ENCODE data around the gene MYO10. TPM values are rescaled to one million over a fixed set of nuclear protein-coding genes. Genes with fewer than 3 reads are reported as not detected.
A peak's percentile ranks its signal among the peaks of the same experiment; 100 is the strongest.

The MYO10 gene
- total RNA-seq, 1 experiment from 2014 or later, result 71.9 TPM

GRCh38 chr5:16902846-16903245 is 33.2 kb downstream of the MYO10 start:
- H3K27ac ChIP-seq (ENCODE audit: low read length), result peak overlapping the region; percentile 1; the same call in 1 of the 2 replicates
- no peak overlapping the region for H3K4me3 ChIP-seq (ENCODE audit: low read depth in 2 of 2, low read length in 2 of 2)
- ATAC-seq (no peak), DNase-seq (ENCODE audit: low read depth, low spot score) (no peak)
- ChIA-PET POLR2A (no interaction called here), CTCF (no interaction called here)
- intact Hi-C loops (cut with micrococcal nuclease; ENCODE audit: unreplicated experiment), result no loop called here
- no TSS peak for BruUV-seq (replicated peaks)
- H3K9me3 ChIP-seq (ENCODE audit: control insufficient read depth, insufficient read depth, low read depth, low read length), result no peaks in the 10 kb centered on the region
- no peaks in the 10 kb centered on the region; the same call in 1 of the 2 replicates for H3K36me3 ChIP-seq (ENCODE audit: control insufficient read depth, insufficient read depth, low read length)
- peaks cover 75% of the 10 kb centered on the region for H3K4me1 ChIP-seq (ENCODE audit: control insufficient read depth, insufficient read depth, low read length)
- in situ Hi-C loops (cut with HindIII; ENCODE audit: low pct_unique_long_range_greater_than_20kb, low sequenced_read_pairs), result no loop called here
- no peaks in the 10 kb centered on the region for H3K27me3 ChIP-seq (ENCODE audit: control insufficient read depth, insufficient read depth, low read length)
- TF ChIP-seq SIN3A (IDR thresholded peaks at IDR 0.05; ENCODE audit: borderline replicate concordance, insufficient read depth, low read depth, low read length) (no peak), CTCF (IDR thresholded peaks at IDR 0.05) (no peak), TCF7L2 (IDR thresholded peaks at IDR 0.05; ENCODE audit: low read depth, low read length) (no peak), REST (IDR thresholded peaks at IDR 0.05; ENCODE audit: insufficient read depth in 1 of 2, low read depth in 2 of 2, low read length in 1 of 2) (no peak), POLR2AphosphoS5 (IDR thresholded peaks at IDR 0.05; ENCODE audit: low read depth, low read length) (no peak)

GRCh38 chr5:16901021-16901644 is 35.0 kb downstream of the MYO10 start:
- no peak for TF ChIP-seq TCF7L2 (IDR thresholded peaks at IDR 0.05; ENCODE audit: low read depth, low read length)
- no peak for DNase-seq (ENCODE audit: low read depth, low spot score)
- H3K27me3 ChIP-seq (ENCODE audit: control insufficient read depth, insufficient read depth, low read length), result no peaks in the 10 kb centered on the region
- peak overlapping the region; percentile 98 for H3K27ac ChIP-seq (ENCODE audit: low read length)
- CTCF ChIA-PET, result no interaction called here
- intact Hi-C loops (cut with micrococcal nuclease; ENCODE audit: unreplicated experiment) (no loop called here), in situ Hi-C loops (cut with HindIII; ENCODE audit: low pct_unique_long_range_greater_than_20kb, low sequenced_read_pairs) (no loop called here)
- no peaks in the 10 kb centered on the region for H3K9me3 ChIP-seq (ENCODE audit: control insufficient read depth, insufficient read depth, low read depth, low read length)
- no peak for ATAC-seq
- POLR2A ChIA-PET, result interaction anchor here (0.5 to 0.6 kb wide), 3 partner anchors 21 to 158 kb away, joined by 3 to 17 read pairs (median 5); no protein-coding TSS in a partner anchor
- H3K4me3 ChIP-seq (ENCODE audit: low read depth in 2 of 2, low read length in 2 of 2), result no peak overlapping the region
- no TSS peak for BruUV-seq (replicated peaks)
- peaks cover 88% of the 10 kb centered on the region for H3K4me1 ChIP-seq (ENCODE audit: control insufficient read depth, insufficient read depth, low read length)
- H3K36me3 ChIP-seq (ENCODE audit: control insufficient read depth, insufficient read depth, low read length), result no peaks in the 10 kb centered on the region; the same call in 1 of the 2 replicates

- H3K27ac ChIP-seq (ENCODE audit: low read length), result peak overlapping the region; percentile 98
- intact Hi-C loops (cut with micrococcal nuclease; ENCODE audit: unreplicated experiment) (no loop called here), in situ Hi-C loops (cut with HindIII; ENCODE audit: low pct_unique_long_range_greater_than_20kb, low sequenced_read_pairs) (no loop called here)
- H3K4me3 ChIP-seq (ENCODE audit: low read depth in 2 of 2, low read length in 2 of 2), result no peak overlapping the region
- DNase-seq (ENCODE audit: low read depth, low spot score) (no peak), ATAC-seq (no peak)
- ChIA-PET CTCF (no interaction called here), POLR2A (no interaction called here)
- TF ChIP-seq CTCF (IDR thresholded peaks at IDR 0.05) (no peak), POLR2AphosphoS5 (IDR thresholded peaks at IDR 0.05; ENCODE audit: low read depth, low read length) (no peak), REST (IDR thresholded peaks at IDR 0.05; ENCODE audit: insufficient read depth in 1 of 2, low read depth in 2 of 2, low read length in 1 of 2) (no peak), SIN3A (IDR thresholded peaks at IDR 0.05; ENCODE audit: borderline replicate concordance, insufficient read depth, low read depth, low read length) (no peak), TCF7L2 (IDR thresholded peaks at IDR 0.05; ENCODE audit: low read depth, low read length) (no peak)
- no peaks in the 10 kb centered on the region for H3K27me3 ChIP-seq (ENCODE audit: control insufficient read depth, insufficient read depth, low read length)
- no peaks in the 10 kb centered on the region; the same call in 1 of the 2 replicates for H3K36me3 ChIP-seq (ENCODE audit: control insufficient read depth, insufficient read depth, low read length)
- H3K9me3 ChIP-seq (ENCODE audit: control insufficient read depth, insufficient read depth, low read depth, low read length), result no peaks in the 10 kb centered on the region
- BruUV-seq (replicated peaks), result no TSS peak
- H3K4me1 ChIP-seq (ENCODE audit: control insufficient read depth, insufficient read depth, low read length), result peaks cover 91% of the 10 kb centered on the region
Observed at GRCh38 chr5:16899171-16899570, 36.9 kb downstream of the MYO10 start.

Data from Panc1 (cell line).